A549 treated with CpdA at 1 μM for 4 hours (cell line): ENCODE measurements around the gene PROX1. TPM values are rescaled to one million over a fixed set of nuclear protein-coding genes. Genes with fewer than 3 reads are reported as not detected.

Experiments used
- total RNA-seq: library from RNA; stranded (reverse); fragments of 200-300 nt; extraction: Qiagen RNA extraction; gene quantifications from 5 replicates; pipeline ENCODE4 v1.2.3, GENCODE V29; 2022; ENCODE audit warnings: low read depth

PROX1 gene
- 0.02 to 0.17 TPM (median 0.09 TPM) in 4 of 5 replicates, not detected in the other for total RNA-seq

GRCh38 chr1:213987927-213988506 lies at the start of gene PROX1:
Gene PROX1 (plus strand): TSS chr1:213987973. CDS start chr1:213996536, 8,563 bp downstream.

